SK-N-SH treated with all-trans-retinoic acid at 6 μM for 48 hours (cell line): ENCODE measurements around the gene HOXA2.

Experiments
- ATAC-seq: fragments of 200-7000 bp; cut with Tn5 transposase; 3 replicates; pipeline ENCODE4 v1.9.1; 2020; ENCODE audit warnings: mild to moderate bottlenecking, moderate library complexity
- BACH2 ChIP-seq: fragments of 250-450 bp; sonication (Bioruptor Pico); IDR thresholded peaks from 2 replicates; pipeline ENCODE4 v1.9.0; 2021; ENCODE audit warnings: mild to moderate bottlenecking, borderline replicate concordance
- CREB5 ChIP-seq: fragments of 250-450 bp; sonication (Bioruptor Pico); IDR thresholded peaks from 2 replicates; pipeline ENCODE4 v1.5.1; 2020; ENCODE audit warnings: low read depth, mild to moderate bottlenecking, moderate library complexity
- CSRNP3 ChIP-seq: fragments of 250-450 bp; sonication (Bioruptor Pico); IDR thresholded peaks from 2 replicates; pipeline ENCODE4 v1.5.1; 2021; ENCODE audit warnings: mild to moderate bottlenecking, moderate library complexity
- ESRRG ChIP-seq: fragments of 250-450 bp; sonication (Bioruptor Pico); IDR thresholded peaks from 2 replicates; pipeline ENCODE4 v1.6.1; 2021; ENCODE audit warnings: mild to moderate bottlenecking
- GLIS3 ChIP-seq: fragments of 250-450 bp; sonication (Bioruptor Pico); IDR thresholded peaks from 2 replicates; pipeline ENCODE4 v1.5.0; 2020; ENCODE audit warnings: mild to moderate bottlenecking, moderate library complexity
- ISL1 ChIP-seq: fragments of 250-450 bp; sonication (Bioruptor Pico); IDR thresholded peaks from 2 replicates; pipeline ENCODE4 v2.1.2; 2022; ENCODE audit warnings: mild to moderate bottlenecking, moderate library complexity
- OSR1 ChIP-seq: fragments of 250-450 bp; sonication (Bioruptor Pico); IDR thresholded peaks from 2 replicates; pipeline ENCODE4 v1.8.0; 2022; ENCODE audit warnings: moderate library complexity, mild to moderate bottlenecking, inconsistent platforms
- POU6F1 ChIP-seq: fragments of 250-450 bp; sonication (Bioruptor Pico); IDR thresholded peaks from 2 replicates; pipeline ENCODE4 v1.8.0; 2021; ENCODE audit warnings: low read depth, mild to moderate bottlenecking, moderate library complexity, borderline replicate concordance
- PPARA ChIP-seq: fragments of 250-450 bp; sonication (Bioruptor Pico); IDR thresholded peaks from 2 replicates; pipeline ENCODE4 v1.5.0; 2020; ENCODE audit warnings: mild to moderate bottlenecking, borderline replicate concordance
- RARB ChIP-seq: fragments of 250-450 bp; sonication (Bioruptor Pico); IDR thresholded peaks from 2 replicates; pipeline ENCODE4 v1.8.0; 2021; ENCODE audit warnings: mild to moderate bottlenecking, moderate library complexity
- TOX ChIP-seq: fragments of 250-450 bp; sonication (Bioruptor Pico); IDR thresholded peaks from 2 replicates; pipeline ENCODE4 v1.8.0; 2021; ENCODE audit warnings: mild to moderate bottlenecking, moderate library complexity, borderline replicate concordance
- TSHZ2 ChIP-seq: fragments of 250-450 bp; sonication (Bioruptor Pico); IDR thresholded peaks from 2 replicates; pipeline ENCODE4 v1.5.0; 2020; ENCODE audit warnings: mild to moderate bottlenecking, moderate library complexity
- ZFP30 ChIP-seq: fragments of 450-650 bp; formaldehyde crosslinking; IDR thresholded peaks from 2 replicates; pipeline ENCODE4 v1.5.0; 2022; ENCODE audit warnings: mild to moderate bottlenecking, moderate library complexity
- ZNF565 ChIP-seq: fragments of 450-650 bp; formaldehyde crosslinking; conservative IDR thresholded peaks from 2 replicates; pipeline ENCODE4 v1.5.0; 2020; ENCODE audit warnings: low read depth, mild to moderate bottlenecking, moderate library complexity

HOXA2 gene

GRCh38 chr7:27105301-27106031 is 3.0 kb upstream of the HOXA2 start:
- no peak for ATAC-seq
- TF ChIP-seq PPARA (CRISPR knock-in tag) = no peak
- TF ChIP-seq TSHZ2 = no peak

- TF ChIP-seq TOX (no peak), ZFP30 (CRISPR knock-in tag) (no peak), PPARA (CRISPR knock-in tag) (no peak), ZNF565 (no peak)
- TF ChIP-seq, all 23 proteins: peak for 0
- ATAC-seq = no peak
These were observed 2.0 kb upstream of the HOXA2 start for GRCh38 chr7:27104341-27105058.

GRCh38 chr7:27103489-27104226 is 1.2 kb upstream of the HOXA2 start:
- no peak for ATAC-seq
- no peak for TF ChIP-seq ESRRG (CRISPR knock-in tag)
- TF ChIP-seq ZNF565 = no peak
- TF ChIP-seq ISL1 (CRISPR knock-in tag) = no peak
- TF ChIP-seq GLIS3 = no peak
- no peak for TF ChIP-seq BACH2 (CRISPR knock-in tag)
- no peak for TF ChIP-seq CSRNP3 (CRISPR knock-in tag)
- TF ChIP-seq TSHZ2 = no peak

GRCh38 chr7:27101957-27102580 is 414 bp downstream of the HOXA2 start:
- ATAC-seq = no peak
- TF ChIP-seq TSHZ2 (no peak), RARB (CRISPR knock-in tag) (no peak), ZNF565 (no peak), ZFP30 (CRISPR knock-in tag) (no peak), POU6F1 (CRISPR knock-in tag) (no peak), TOX (no peak), CREB5 (CRISPR knock-in tag) (no peak), OSR1 (CRISPR knock-in tag) (no peak)
